NCI-H1105 treated with DMSO at 0.1 percent for 48 hours (cell line): ENCODE data around the gene SIM1.

Experiments used
- DNase-seq: peaks from one replicate; lab custom pipeline; 2025; lab: John Stamatoyannopoulos, UW

SIM1 gene

GRCh38 chr6:100464903-100465700 lies at the start of gene SIM1:
Gene SIM1 (minus strand): TSS chr6:100464921. CDS start chr6:100463468, 1,453 bp downstream.
- DNase-seq: no peak

GRCh38 chr6:100512203-100512862 lies 47.6 kb upstream of the SIM1 start:
- DNase-seq: no peak

- DNase-seq: no peak
Observed at GRCh38 chr6:100509101-100509500, 44.4 kb upstream of the SIM1 start.

- DNase-seq: no peak
Observed at GRCh38 chr6:100506651-100507050, 41.9 kb upstream of the SIM1 start.

- no peak for DNase-seq
Observed at GRCh38 chr6:100504786-100505737, 40.3 kb upstream of the SIM1 start.

- no peak for DNase-seq
Observed at GRCh38 chr6:100503043-100503705, 38.5 kb upstream of the SIM1 start.

- no peak for DNase-seq
Observed at GRCh38 chr6:100493206-100493888, 28.6 kb upstream of the SIM1 start.

- no peak for DNase-seq
Observed at GRCh38 chr6:100491952-100492670, 27.4 kb upstream of the SIM1 start.

- no peak for DNase-seq
Observed at GRCh38 chr6:100490065-100490464, 25.3 kb upstream of the SIM1 start.

- DNase-seq: no peak
Observed at GRCh38 chr6:100488244-100488643, 23.5 kb upstream of the SIM1 start.

- no peak for DNase-seq
Observed at GRCh38 chr6:100487638-100488037, 22.9 kb upstream of the SIM1 start.

GRCh38 chr6:100485268-100485667 lies 20.5 kb upstream of the SIM1 start:
- DNase-seq: no peak

GRCh38 chr6:100484474-100484873 lies 19.8 kb upstream of the SIM1 start:
- no peak for DNase-seq

- DNase-seq: no peak
Observed at GRCh38 chr6:100482698-100483097, 18.0 kb upstream of the SIM1 start.

- DNase-seq: peak; percentile 57
Observed at GRCh38 chr6:100479179-100480035, 14.7 kb upstream of the SIM1 start.

- DNase-seq: no peak
Observed at GRCh38 chr6:100475554-100476320, 11.0 kb upstream of the SIM1 start.

GRCh38 chr6:100473182-100473581 lies 8.5 kb upstream of the SIM1 start:
- DNase-seq: no peak

GRCh38 chr6:100472674-100473073 lies 8.0 kb upstream of the SIM1 start:
- no peak for DNase-seq
